H1 (cell line): ENCODE measurements around the gene GTF2E1. TPM values are rescaled to one million over a fixed set of nuclear protein-coding genes. Genes with fewer than 3 reads are reported as not detected.
A peak's percentile ranks its signal among the peaks of the same experiment; 100 is the strongest.

Source experiments
- CTCF ChIA-PET: fragments of 300-600 bp; sonication (Branson Sonifier 250); formaldehyde crosslinking; loops from one replicate; lab custom pipeline; 2021; ENCODE audit not compliant: partially characterized antibody; lab: Charles Lee
- POLR2A ChIA-PET: fragments of 300-600 bp; sonication (Branson Sonifier 250); formaldehyde crosslinking; loops from one replicate; lab custom pipeline; 2021; ENCODE audit warnings: inconsistent platforms; ENCODE audit not compliant: partially characterized antibody; lab: Charles Lee
- DNase-seq, 2 experiments: peaks; one replicate each; pipeline versions ENCODE4 v3.0.0 to v3.0.0-alpha.2; 2010 to 2022; ENCODE audit warnings: low spot score in 2 of 2, low read depth in 1 of 2, mixed read lengths in 1 of 2
- FAIRE-seq: peaks from 2 replicates; lab custom pipeline; 2011; peaks lifted over from hg19 to GRCh38; lab: Jason Lieb, UNC
- H2AFZ ChIP-seq: 2 replicates; pipeline ENCODE4 v1.8.1; 2012; ENCODE audit warnings: low read length, inconsistent platforms
- H2AK5ac ChIP-seq: 2 replicates; pipeline ENCODE4 v1.6.1; 2013; ENCODE audit warnings: low read depth, low read length
- H2BK120ac ChIP-seq: replicated peaks from 2 replicates; pipeline ENCODE3; 2013; ENCODE audit warnings: low read depth, low read length, inconsistent platforms
- H2BK12ac ChIP-seq: 2 replicates; pipeline ENCODE4 v1.6.1; 2013; ENCODE audit warnings: low read depth, low read length
- H2BK15ac ChIP-seq: 2 replicates; pipeline ENCODE4 v1.6.1; 2013; ENCODE audit warnings: low read length
- H2BK20ac ChIP-seq: 2 replicates; pipeline ENCODE4 v1.6.1; 2013; ENCODE audit warnings: low read length
- H2BK5ac ChIP-seq: 2 replicates; pipeline ENCODE4 v1.6.1; 2013; ENCODE audit warnings: low read depth, low read length
- H3K14ac ChIP-seq: 2 replicates; pipeline ENCODE4 v1.6.1; 2013; ENCODE audit warnings: inconsistent platforms; ENCODE audit not compliant: insufficient read length
- H3K18ac ChIP-seq: 2 replicates; pipeline ENCODE4 v1.6.1; 2013; ENCODE audit warnings: low read length; ENCODE audit errors: extremely low read depth
- H3K23ac ChIP-seq: 2 replicates; pipeline ENCODE4 v1.6.1; 2013; ENCODE audit warnings: inconsistent platforms; ENCODE audit not compliant: insufficient read length
- H3K23me2 ChIP-seq: 2 replicates; pipeline ENCODE4 v1.6.1; 2013; ENCODE audit warnings: low read depth, low read length
- H3K27ac ChIP-seq: 2 replicates; pipeline ENCODE4 v1.6.1; 2011; ENCODE audit warnings: low read depth, low read length, inconsistent platforms
- H3K27me3 ChIP-seq, 4 experiments: replicated peaks in 1 of 4; 1 replicate in 1 of 4; 2 replicates in 3 of 4; pipeline versions ENCODE4 v1.6.1 to v1.8.1; 2011 to 2013; ENCODE audit warnings: low read length in 3 of 4, mild to moderate bottlenecking in 3 of 4, inconsistent platforms in 2 of 4, mixed read lengths in 2 of 4, moderate library complexity in 1 of 4; ENCODE audit not compliant: control insufficient read depth in 3 of 4, insufficient read depth in 3 of 4; ENCODE audit errors: extremely low read depth in 1 of 4
- H3K36me3 ChIP-seq, 4 experiments: 2 replicates each; pipeline versions ENCODE4 v1.6.1 to v1.8.1; 2011 to 2013; ENCODE audit warnings: mild to moderate bottlenecking in 4 of 4, low read length in 3 of 4, moderate library complexity in 2 of 4, control low read depth in 1 of 4, inconsistent platforms in 1 of 4; ENCODE audit not compliant: insufficient read depth in 4 of 4, control insufficient read depth in 2 of 4
- H3K4ac ChIP-seq: replicated peaks from 2 replicates; pipeline ENCODE3; 2013; ENCODE audit warnings: low read length, low read depth, mixed read lengths, inconsistent platforms; ENCODE audit not compliant: insufficient read length
- H3K4me1 ChIP-seq, 4 experiments: replicated peaks in 1 of 4; 1 replicate in 1 of 4; 2 replicates in 3 of 4; pipeline versions ENCODE4 v1.6.1 to v1.8.1; 2011 to 2013; ENCODE audit warnings: low read length in 3 of 4, inconsistent platforms in 2 of 4, mixed read lengths in 1 of 4; ENCODE audit not compliant: insufficient read depth in 4 of 4, control insufficient read depth in 3 of 4
- H3K4me2 ChIP-seq, 2 experiments: 2 replicates each; pipeline versions ENCODE4 v1.6.1 to v1.8.1; 2011 to 2013; ENCODE audit warnings: low read depth in 2 of 2, low read length in 2 of 2, control low read depth in 1 of 2, inconsistent platforms in 1 of 2, mild to moderate bottlenecking in 1 of 2; ENCODE audit not compliant: insufficient read depth in 1 of 2
- H3K4me3 ChIP-seq, 4 experiments: fragments of 200-600, 300-600 bp in 1 of 4; sonication (generic), shearing (Covaris generic), sonication (Bioruptor Twin) in 1 of 4; 2 replicates each; pipeline versions ENCODE4 v1.5.1 to v1.8.1; 2011 to 2016; ENCODE audit warnings: low read length in 4 of 4, low read depth in 3 of 4, control low read depth in 2 of 4, inconsistent platforms in 2 of 4, mild to moderate bottlenecking in 2 of 4, mixed read lengths in 1 of 4, moderate library complexity in 1 of 4; ENCODE audit not compliant: insufficient read depth in 2 of 4; ENCODE audit errors: extremely low read depth in 1 of 4
- H3K56ac ChIP-seq: replicated peaks from 2 replicates; pipeline ENCODE3; 2013; ENCODE audit warnings: low read depth, mild to moderate bottlenecking, mixed read lengths, low read length, inconsistent platforms; ENCODE audit not compliant: insufficient read length
- H3K79me1 ChIP-seq: 2 replicates; pipeline ENCODE4 v1.6.1; 2013; ENCODE audit warnings: low read depth, low read length, control low read depth
- H3K79me2 ChIP-seq, 2 experiments: 2 replicates each; pipeline versions ENCODE4 v1.6.1 to v1.8.1; 2012 to 2013; ENCODE audit warnings: low read length in 2 of 2, mild to moderate bottlenecking in 2 of 2, inconsistent platforms in 1 of 2; ENCODE audit not compliant: insufficient read depth in 2 of 2, control insufficient read depth in 1 of 2
- H3K9ac ChIP-seq, 4 experiments: replicated peaks in 1 of 4; 1 replicate in 1 of 4; 2 replicates in 3 of 4; pipeline versions ENCODE4 v1.6.1 to v1.8.1; 2011 to 2013; ENCODE audit warnings: low read depth in 3 of 4, low read length in 3 of 4, control low read depth in 2 of 4, mild to moderate bottlenecking in 2 of 4, moderate library complexity in 2 of 4, inconsistent platforms in 1 of 4; ENCODE audit errors: extremely low read depth in 1 of 4
- H3K9me3 ChIP-seq, 2 experiments: 2 replicates each; pipeline versions ENCODE4 v1.6.1 to v1.8.1; 2012 to 2013; ENCODE audit warnings: mild to moderate bottlenecking in 2 of 2, moderate library complexity in 2 of 2, control low read depth in 1 of 2, inconsistent platforms in 1 of 2, low read depth in 1 of 2, low read length in 1 of 2, mixed read lengths in 1 of 2; ENCODE audit not compliant: insufficient read depth in 2 of 2
- H4K20me1 ChIP-seq, 2 experiments: replicated peaks in 1 of 2; 2 replicates each; pipeline versions ENCODE3 to v1.8.1; 2011 to 2013; ENCODE audit warnings: inconsistent platforms in 2 of 2, low read length in 2 of 2, mild to moderate bottlenecking in 1 of 2; ENCODE audit not compliant: insufficient read depth in 2 of 2, control insufficient read depth in 1 of 2
- H4K5ac ChIP-seq: 2 replicates; pipeline ENCODE4 v1.6.1; 2013; ENCODE audit warnings: low read length, low read depth, mixed read lengths, inconsistent platforms; ENCODE audit not compliant: insufficient read length
- H4K8ac ChIP-seq: 2 replicates; pipeline ENCODE4 v1.8.0; 2013; ENCODE audit warnings: mild to moderate bottlenecking, moderate library complexity, low read length, inconsistent platforms; ENCODE audit not compliant: insufficient read depth; ENCODE audit errors: extremely low read depth
- H4K91ac ChIP-seq: replicated peaks from 2 replicates; pipeline ENCODE3; 2013; ENCODE audit warnings: low read length, mixed read lengths, inconsistent platforms; ENCODE audit not compliant: insufficient read length
- WGBS, 2 experiments: shearing (Covaris generic) in 1 of 2; methylation state at CpG; one replicate each; pipeline versions ENCODE4 v1.1.6 to v1.1.7; 2013 to 2015; ENCODE audit warnings: low lambda C conversion rate in 2 of 2, mixed read lengths in 2 of 2, inconsistent platforms in 1 of 2, low coverage in 1 of 2, missing lambda C conversion rate in 1 of 2; ENCODE audit not compliant: insufficient replicate concordance in 2 of 2, insufficient coverage in 1 of 2, insufficient read length in 1 of 2; ENCODE audit errors: extremely low coverage in 1 of 2, missing lambda C conversion rate in 1 of 2; 5-methylcytosine and 5-hydroxymethylcytosine counted together
- polyA plus RNA-seq, 7 experiments: library from polyadenylated mRNA; depleted of rRNA in 3 of 7; stranded (reverse) in 5 of 7; unstranded in 2 of 7; fragments of >200 nt in 5 of 7; fragments of 200-250 nt in 2 of 7; gene quantifications; 1 replicate in 5 of 7; 2 replicates in 1 of 7; 4 replicates in 1 of 7; pipeline versions ENCODE4 v1.2.1 to v1.2.3, GENCODE V29; 2011 to 2013; ENCODE audit warnings: missing spikeins in 2 of 7, mixed read lengths in 2 of 7
- total RNA-seq: library from RNA; stranded (reverse); fragmentation: NEBNext Ultra II Directional; extraction: Animal tissue kit (Norgen Biotek cat#: 25700); gene quantifications from 2 replicates; pipeline ENCODE4 v1.2.1, GENCODE V29; 2021

The GTF2E1 gene
- total and polyA plus RNA-seq, 2 of the 8 experiments (the other 6 are each of a cell fraction or from before 2014, with no cell fraction given) = 37.4 to 73.3 TPM

GRCh38 chr3:120741837-120742197, 727 bp upstream of the GTF2E1 start:
- DNase-seq = no peak
- ChIA-PET POLR2A (interaction anchor here (0.8 to 3.1 kb wide), 5 partner anchors 12 to 144 kb away, joined by 3 to 12 read pairs (median 3); no protein-coding TSS in a partner anchor), CTCF (interaction anchor here (1.1 kb wide), 1 partner anchor 26 kb away, joined by 3 read pairs; no protein-coding TSS in a partner anchor)

More at GRCh38 chr3:120741837-120742197, 727 bp upstream of the GTF2E1 start:
- Histone ChIP-seq H2AK5ac (no peak overlapping the region), H4K91ac (no peak overlapping the region), H4K20me1 (no peaks in the 10 kb centered on the region), H2BK120ac (no peak overlapping the region), H3K79me1 (peaks cover 8% of the 10 kb centered on the region), H3K56ac (no peak overlapping the region), H2AFZ (no peak overlapping the region), H2BK12ac (no peak overlapping the region), H4K8ac (no peak overlapping the region), H3K9me3 (peaks cover 17 to 18% of the 10 kb centered on the region in 2 experiments), H4K5ac (peak overlapping the region; percentile 35), H3K14ac (no peak overlapping the region), H3K18ac (no peak overlapping the region), H3K23me2 (peaks cover 12% of the 10 kb centered on the region), H3K27me3 (no peaks in the 10 kb centered on the region), H3K4me3 (peak overlapping the region; percentile 92 to 97 (median 94)), H3K9ac (peak overlapping the region in 3 of 4 experiments; percentile 13 to 70 (median 62); a peak in 4 of 7 replicates), H2BK20ac (no peak overlapping the region), H3K4me2 (peak overlapping the region; percentile 65 to 97), H3K36me3 (peaks cover 0 to 25% (median 1%) of the 10 kb centered on the region in 4 experiments; a peak in 6 of 8 replicates), H3K23ac (no peak overlapping the region), H3K79me2 (peaks cover 22 to 43% of the 10 kb centered on the region in 2 experiments), H2BK15ac (no peak overlapping the region), H2BK5ac (no peak overlapping the region; the same call in 1 of the 2 replicates), H3K4me1 (peaks cover 3 to 11% (median 7%) of the 10 kb centered on the region in 4 experiments; a peak in 6 of 7 replicates), H3K4ac (no peak overlapping the region), H3K27ac (peak overlapping the region; percentile 100; the same call in 1 of the 2 replicates)
- no peak for FAIRE-seq
- 32% methylated on average over 10 of the region's 10 CpGs; no CpG with 5 or more reads in 1 of the 2 experiments for WGBS, 2 experiments
